Mucosa of stomach (tissue), 1 donor: ENCODE data around the gene NHSL2.

ENCODE experiments used
- H3K27me3 ChIP-seq: one replicate; pipeline ENCODE4 v1.7.0; 2013; ENCODE audit warnings: mild to moderate bottlenecking, low read length; ENCODE audit not compliant: control insufficient read depth, insufficient read depth
- H3K36me3 ChIP-seq: one replicate; pipeline ENCODE4 v1.7.0; 2013; ENCODE audit warnings: low read length; ENCODE audit not compliant: control insufficient read depth, insufficient read depth
- H3K4me1 ChIP-seq: one replicate; pipeline ENCODE4 v1.7.0; 2013; ENCODE audit warnings: mild to moderate bottlenecking, low read length; ENCODE audit not compliant: control insufficient read depth, insufficient read depth
- H3K4me3 ChIP-seq: one replicate; pipeline ENCODE4 v1.7.0; 2013; ENCODE audit warnings: low read length
- H3K9ac ChIP-seq: one replicate; pipeline ENCODE4 v1.7.0; 2013; ENCODE audit warnings: mild to moderate bottlenecking, low read length, moderate library complexity
- H3K9me3 ChIP-seq: one replicate; pipeline ENCODE4 v1.7.0; 2013; ENCODE audit warnings: mild to moderate bottlenecking, low read length, moderate library complexity; ENCODE audit not compliant: control insufficient read depth
- donor health status: Pancreatic carcinoma.

Gene NHSL2

DNA sequence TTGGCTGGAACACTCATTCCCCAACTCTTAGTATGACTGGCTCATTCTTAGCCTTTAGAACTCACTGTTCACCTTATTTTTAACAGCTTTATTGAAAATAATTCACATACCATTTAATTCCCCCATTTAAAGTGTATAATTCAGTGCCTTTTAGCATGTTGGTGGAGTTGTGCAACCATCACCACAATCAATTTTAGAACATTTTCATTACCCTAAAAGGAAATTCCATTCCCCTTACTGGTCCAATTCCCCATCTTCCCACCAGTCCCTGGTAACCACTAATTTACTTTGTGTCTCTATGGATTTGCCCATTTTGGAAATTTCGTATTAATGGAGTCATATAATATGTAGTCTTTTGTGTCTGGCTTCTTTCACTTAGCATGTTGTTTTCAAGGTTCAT, 19.7 kb downstream of the NHSL2 start:
- Histone ChIP-seq H3K9ac (no peak overlapping the region), H3K9me3 (no peaks in the 10 kb centered on the region), H3K36me3 (no peaks in the 10 kb centered on the region), H3K4me1 (no peaks in the 10 kb centered on the region), H3K4me3 (no peak overlapping the region), H3K27me3 (no peaks in the 10 kb centered on the region)

DNA sequence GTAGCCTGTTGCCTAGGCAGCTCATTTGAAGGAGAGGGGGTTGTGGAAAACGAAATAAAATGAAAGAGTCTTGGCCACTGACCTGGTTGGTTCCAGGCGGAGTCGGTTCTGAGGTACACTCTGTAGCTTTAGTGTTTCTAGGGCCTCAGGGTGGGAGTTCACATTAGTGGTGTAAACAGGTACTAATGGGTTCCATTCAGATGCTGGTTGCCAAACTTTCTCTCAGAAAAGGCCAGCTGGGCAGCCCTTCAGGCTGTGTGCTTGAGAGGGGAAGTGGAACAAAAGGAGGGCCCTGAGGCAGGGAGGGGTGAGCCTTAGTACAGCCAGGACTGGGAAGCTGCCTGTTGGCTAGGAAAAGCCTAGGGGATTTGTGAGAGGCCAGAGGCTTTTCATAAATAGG, 24.8 kb downstream of the NHSL2 start:
- H3K9ac ChIP-seq = no peak overlapping the region
- no peaks in the 10 kb centered on the region for H3K4me1 ChIP-seq
- no peaks in the 10 kb centered on the region for H3K27me3 ChIP-seq
- H3K4me3 ChIP-seq = no peak overlapping the region
- no peaks in the 10 kb centered on the region for H3K9me3 ChIP-seq
- H3K36me3 ChIP-seq = no peaks in the 10 kb centered on the region

DNA sequence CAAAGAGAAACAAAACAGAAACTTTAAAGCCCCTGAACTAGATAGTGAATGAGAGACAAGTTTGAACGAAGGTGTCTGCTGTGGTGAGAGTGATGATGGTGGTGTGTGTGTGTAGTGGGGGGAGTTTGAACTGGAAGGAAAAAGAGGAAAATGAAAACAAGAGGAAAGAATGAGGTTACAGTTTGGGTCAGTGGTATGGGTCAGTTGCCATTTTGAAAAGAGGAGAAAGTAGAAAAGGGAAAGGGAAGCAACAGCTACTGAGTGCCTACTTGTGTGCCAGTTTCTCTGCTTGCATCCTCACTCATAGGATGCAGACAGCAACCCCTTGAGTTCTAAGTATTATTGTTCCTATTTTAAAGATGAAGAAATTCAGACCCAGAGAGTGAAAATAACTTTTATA, 26.0 kb downstream of the NHSL2 start:
- Histone ChIP-seq H3K4me1 (no peaks in the 10 kb centered on the region), H3K36me3 (no peaks in the 10 kb centered on the region), H3K27me3 (no peaks in the 10 kb centered on the region), H3K9ac (no peak overlapping the region), H3K9me3 (no peaks in the 10 kb centered on the region), H3K4me3 (no peak overlapping the region)

DNA sequence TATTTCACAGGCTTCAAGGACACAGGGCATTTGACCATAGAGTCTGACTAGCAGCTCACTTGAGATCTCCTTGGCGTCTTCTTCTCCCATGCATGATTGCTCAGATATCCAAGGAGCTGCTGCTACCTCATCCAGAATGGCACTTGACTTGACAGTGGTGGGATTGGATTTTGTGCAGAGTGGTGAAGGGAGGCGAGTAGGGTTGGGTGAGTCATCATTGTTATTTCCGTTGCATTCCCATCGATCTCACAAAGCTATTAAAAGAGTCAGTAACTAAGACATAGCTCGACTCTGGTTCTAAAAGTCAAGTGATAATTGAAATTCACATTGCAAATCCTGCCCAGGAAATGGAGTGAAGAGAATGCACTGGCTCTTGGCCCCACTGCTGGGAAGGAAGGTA, 27.7 kb downstream of the NHSL2 start:
- Histone ChIP-seq H3K36me3 (no peaks in the 10 kb centered on the region), H3K4me3 (no peak overlapping the region), H3K9me3 (no peaks in the 10 kb centered on the region), H3K9ac (no peak overlapping the region), H3K4me1 (no peaks in the 10 kb centered on the region), H3K27me3 (no peaks in the 10 kb centered on the region)

DNA sequence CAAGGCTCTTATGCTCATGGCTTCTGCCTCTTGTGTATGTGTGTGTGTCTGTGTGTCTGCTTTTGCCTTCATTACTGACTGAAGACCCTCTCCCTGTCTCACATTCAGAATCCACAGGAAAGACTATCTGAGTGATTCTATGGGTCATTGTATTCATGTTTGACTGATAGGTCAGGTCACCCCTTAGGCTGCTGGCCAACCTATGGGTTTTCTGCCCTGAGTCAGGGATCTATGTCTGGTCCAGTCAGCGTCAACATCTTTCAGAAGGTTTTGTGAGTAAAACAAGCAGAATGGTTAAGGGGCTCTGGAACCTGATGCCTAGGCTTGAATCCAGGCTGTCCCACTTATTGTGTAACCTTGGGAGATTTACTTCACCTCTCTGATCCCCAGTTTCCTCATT, 30.5 kb downstream of the NHSL2 start:
- Histone ChIP-seq H3K4me3 (no peak overlapping the region), H3K9me3 (no peaks in the 10 kb centered on the region), H3K4me1 (no peaks in the 10 kb centered on the region), H3K27me3 (no peaks in the 10 kb centered on the region), H3K9ac (no peak overlapping the region), H3K36me3 (no peaks in the 10 kb centered on the region)

DNA sequence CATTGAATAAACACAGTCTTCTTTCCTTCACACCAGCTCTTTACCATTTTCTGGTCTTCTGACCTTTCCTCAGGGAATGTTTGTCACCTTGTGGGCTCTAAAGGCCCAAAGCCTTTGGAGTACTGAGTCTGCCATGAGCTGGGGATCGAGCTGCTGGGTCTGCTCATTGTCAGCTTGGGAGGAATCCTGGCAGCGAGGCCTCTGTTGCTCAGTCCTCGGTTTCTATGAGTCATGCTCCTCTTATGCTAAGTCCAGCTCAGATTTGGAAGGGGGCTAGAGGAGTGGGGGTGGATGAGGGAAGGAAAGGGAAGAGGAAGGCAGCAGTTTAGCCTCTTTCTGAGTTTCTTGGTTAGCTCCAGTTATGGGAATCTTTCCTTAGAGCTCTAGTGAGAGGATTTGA, 31.1 kb downstream of the NHSL2 start:
- H3K27me3 ChIP-seq = no peaks in the 10 kb centered on the region

DNA sequence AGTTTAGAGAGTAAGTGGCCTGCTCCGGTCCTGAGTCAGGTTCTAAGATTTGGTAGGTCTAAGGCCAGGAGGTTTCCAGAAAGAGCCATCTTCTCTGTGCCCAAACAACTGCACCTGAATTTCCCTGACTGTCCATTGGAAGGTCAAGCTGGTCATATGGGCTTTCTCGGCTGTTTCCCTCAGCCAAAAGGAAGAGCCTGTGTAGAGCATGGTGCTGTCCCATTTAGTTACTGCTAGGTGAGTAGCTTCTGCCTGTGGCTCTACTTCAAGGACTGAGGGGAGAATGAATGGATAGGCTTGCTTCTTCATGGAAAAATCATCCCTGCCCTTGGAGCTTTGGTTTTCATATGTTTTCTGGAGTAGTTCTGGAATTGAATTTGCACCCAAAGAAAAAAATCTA, 33.7 kb downstream of the NHSL2 start:
- no peak overlapping the region for H3K9ac ChIP-seq
- no peaks in the 10 kb centered on the region for H3K9me3 ChIP-seq
- no peaks in the 10 kb centered on the region for H3K27me3 ChIP-seq
- H3K4me3 ChIP-seq = no peak overlapping the region
- no peaks in the 10 kb centered on the region for H3K4me1 ChIP-seq
- no peaks in the 10 kb centered on the region for H3K36me3 ChIP-seq

More for the DNA sequence above, 31.1 kb downstream of the NHSL2 start:
- H3K9ac ChIP-seq = no peak overlapping the region
- no peaks in the 10 kb centered on the region for H3K4me1 ChIP-seq
- no peaks in the 10 kb centered on the region for H3K36me3 ChIP-seq
- H3K4me3 ChIP-seq = no peak overlapping the region
- H3K9me3 ChIP-seq = no peaks in the 10 kb centered on the region

DNA sequence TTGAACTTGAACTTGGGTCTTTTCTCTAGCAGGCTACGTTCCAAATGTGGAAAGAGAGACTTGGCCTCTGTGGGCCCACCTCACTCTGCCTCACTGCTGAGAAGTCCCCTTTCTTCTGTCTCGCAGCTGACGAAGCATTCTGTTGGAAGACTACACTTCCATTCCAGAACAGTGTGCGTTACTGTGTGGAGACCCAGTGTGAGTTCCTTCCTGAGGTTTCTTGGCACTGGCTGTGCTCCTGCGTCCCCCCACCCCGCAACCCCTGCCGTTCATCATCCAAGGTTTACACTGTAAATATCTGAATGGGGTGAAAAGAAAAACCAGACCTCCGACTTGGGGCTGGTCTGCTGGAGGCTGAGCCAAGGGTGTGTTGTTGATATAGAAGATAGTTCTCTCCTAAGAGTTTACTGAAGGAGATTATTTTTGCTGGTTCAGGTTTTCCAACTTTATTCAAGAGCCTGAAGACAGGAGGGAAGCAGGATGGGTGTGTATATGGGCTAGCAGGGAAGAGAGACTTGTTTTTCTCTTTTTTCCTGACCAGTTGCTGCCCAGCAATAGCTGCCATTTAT, 34.7 kb downstream of the NHSL2 start:
- Histone ChIP-seq H3K4me1 (no peaks in the 10 kb centered on the region), H3K4me3 (no peak overlapping the region), H3K36me3 (no peaks in the 10 kb centered on the region), H3K27me3 (no peaks in the 10 kb centered on the region), H3K9me3 (no peaks in the 10 kb centered on the region), H3K9ac (no peak overlapping the region)

DNA sequence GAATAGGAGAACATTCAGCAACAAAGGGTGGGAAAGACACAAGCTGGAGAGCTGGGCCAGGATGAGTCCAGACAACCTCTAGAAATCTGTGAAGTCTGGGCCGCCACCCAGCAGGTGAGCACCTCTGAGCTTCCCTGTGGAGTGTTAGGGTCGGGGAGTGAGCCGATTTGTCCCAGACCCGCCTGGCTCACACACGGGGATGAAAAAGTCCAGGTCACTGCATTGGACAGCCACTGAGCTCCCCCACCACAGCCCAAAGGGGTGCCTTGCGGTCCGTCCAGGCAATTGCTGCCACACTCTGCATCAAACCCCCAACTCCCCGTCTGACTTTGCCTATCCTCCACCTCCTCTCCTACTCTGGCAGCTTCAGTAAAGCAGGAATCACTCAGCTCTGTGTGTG, 38.7 kb downstream of the NHSL2 start:
- Histone ChIP-seq H3K9me3 (no peaks in the 10 kb centered on the region), H3K27me3 (no peaks in the 10 kb centered on the region), H3K9ac (no peak overlapping the region), H3K36me3 (no peaks in the 10 kb centered on the region), H3K4me3 (no peak overlapping the region), H3K4me1 (no peaks in the 10 kb centered on the region)

DNA sequence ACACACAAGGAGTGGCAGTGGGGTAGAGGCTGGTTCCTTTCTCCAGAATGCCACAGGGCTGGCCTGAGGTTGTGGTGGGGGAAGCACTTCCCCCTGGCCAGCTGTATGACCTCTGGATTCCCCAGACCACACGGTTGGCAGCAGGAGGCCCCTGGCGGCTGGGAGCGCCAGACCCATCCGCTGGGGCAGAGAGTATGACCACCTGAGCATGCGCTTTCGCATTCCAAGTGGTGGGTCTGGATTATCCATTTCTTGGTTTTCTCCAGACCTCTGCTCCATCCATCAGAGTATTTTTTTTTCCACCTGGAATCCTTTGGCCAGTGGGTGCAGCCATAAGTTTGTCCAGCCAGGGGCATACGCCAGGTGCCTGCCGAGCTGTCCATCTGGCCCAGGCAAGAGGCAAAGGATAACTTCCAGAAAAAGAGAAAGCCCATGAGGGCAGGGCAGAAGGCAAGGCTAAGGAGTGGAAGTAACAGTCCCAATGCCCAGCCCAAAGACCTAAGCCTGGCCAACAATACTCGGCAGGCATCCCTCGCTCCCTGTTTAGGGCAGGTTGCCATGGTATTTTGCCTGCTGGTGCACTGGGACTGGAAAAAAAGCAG, 39.3 kb downstream of the NHSL2 start:
- Histone ChIP-seq H3K9me3 (no peaks in the 10 kb centered on the region), H3K4me3 (no peak overlapping the region), H3K27me3 (no peaks in the 10 kb centered on the region), H3K4me1 (no peaks in the 10 kb centered on the region), H3K36me3 (no peaks in the 10 kb centered on the region), H3K9ac (no peak overlapping the region)

DNA sequence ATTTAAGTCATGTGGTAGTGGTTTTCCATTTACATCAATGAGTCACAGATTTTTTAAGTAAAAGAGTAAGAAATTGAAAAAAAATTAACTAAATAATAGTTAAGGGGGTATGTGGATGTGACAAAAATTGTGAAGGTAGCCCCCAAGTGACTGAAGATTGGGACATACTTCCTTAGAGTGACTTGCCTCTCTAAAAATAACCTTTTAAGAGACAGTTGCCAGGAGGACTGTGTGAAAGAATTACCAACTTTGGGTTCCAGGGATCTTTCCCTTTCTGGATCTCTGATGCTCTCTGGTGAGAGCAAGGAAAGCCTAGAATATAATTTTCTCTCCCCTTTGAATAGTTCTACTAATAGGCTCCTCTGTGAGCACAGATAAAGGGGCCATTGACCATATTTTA, 42.7 kb downstream of the NHSL2 start:
- Histone ChIP-seq H3K4me3 (no peak overlapping the region), H3K27me3 (no peaks in the 10 kb centered on the region), H3K9me3 (no peaks in the 10 kb centered on the region), H3K4me1 (no peaks in the 10 kb centered on the region), H3K36me3 (no peaks in the 10 kb centered on the region), H3K9ac (no peak overlapping the region)

DNA sequence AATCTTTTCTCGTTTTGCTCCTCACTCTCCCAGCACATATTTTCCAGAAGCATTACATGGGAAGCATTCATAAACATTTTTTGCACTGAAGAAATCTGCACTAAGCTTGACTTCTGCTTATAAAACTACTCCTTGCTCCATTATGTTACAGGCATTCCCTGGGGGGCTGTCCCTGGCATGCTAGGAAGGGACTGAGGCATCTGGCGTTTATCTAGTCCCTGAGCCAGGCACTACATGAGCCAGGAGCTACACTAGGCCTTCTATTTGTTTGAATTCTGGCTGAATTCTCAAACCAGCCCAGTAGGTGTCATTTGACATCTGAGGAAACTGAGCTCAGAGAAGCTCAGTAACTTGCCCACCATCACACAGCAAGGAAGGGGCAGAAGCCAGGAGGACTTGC, 43.3 kb downstream of the NHSL2 start:
- Histone ChIP-seq H3K4me3 (no peak overlapping the region), H3K9me3 (no peaks in the 10 kb centered on the region), H3K4me1 (no peaks in the 10 kb centered on the region), H3K9ac (no peak overlapping the region), H3K36me3 (no peaks in the 10 kb centered on the region), H3K27me3 (no peaks in the 10 kb centered on the region)

DNA sequence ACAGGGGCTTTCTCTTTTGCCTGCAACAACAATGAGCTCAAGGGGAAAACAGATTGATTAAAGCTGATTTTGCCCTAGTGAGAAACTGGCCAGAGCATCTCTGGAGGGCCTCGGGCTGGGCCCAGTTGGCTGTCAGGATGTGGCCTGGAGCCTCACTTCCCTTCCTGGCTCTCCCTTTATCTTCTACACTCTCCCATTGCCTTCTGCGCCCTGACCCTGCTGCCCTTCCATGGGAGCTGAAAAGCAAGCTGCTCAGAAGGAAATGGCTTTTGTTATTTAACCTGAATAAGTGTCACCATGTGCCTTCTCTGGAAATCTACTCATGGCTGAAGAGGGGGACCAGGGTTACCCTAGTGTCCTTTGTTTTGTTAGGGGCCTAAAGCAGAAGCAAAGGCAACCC, 43.8 kb downstream of the NHSL2 start:
- Histone ChIP-seq H3K9ac (no peak overlapping the region), H3K36me3 (no peaks in the 10 kb centered on the region)

More for the DNA sequence above, 43.8 kb downstream of the NHSL2 start:
- H3K4me1 ChIP-seq = no peaks in the 10 kb centered on the region
- H3K27me3 ChIP-seq = no peaks in the 10 kb centered on the region
- no peak overlapping the region for H3K4me3 ChIP-seq
- no peaks in the 10 kb centered on the region for H3K9me3 ChIP-seq
